ENCODE data around the gene ADAM12. TPM values are rescaled to one million over a fixed set of nuclear protein-coding genes. Genes with fewer than 3 reads are reported as not detected.

ADAM12 gene
- total and polyA plus RNA-seq, 2 experiments from 2014 or later = 0.13 to 0.87 TPM

DNA sequence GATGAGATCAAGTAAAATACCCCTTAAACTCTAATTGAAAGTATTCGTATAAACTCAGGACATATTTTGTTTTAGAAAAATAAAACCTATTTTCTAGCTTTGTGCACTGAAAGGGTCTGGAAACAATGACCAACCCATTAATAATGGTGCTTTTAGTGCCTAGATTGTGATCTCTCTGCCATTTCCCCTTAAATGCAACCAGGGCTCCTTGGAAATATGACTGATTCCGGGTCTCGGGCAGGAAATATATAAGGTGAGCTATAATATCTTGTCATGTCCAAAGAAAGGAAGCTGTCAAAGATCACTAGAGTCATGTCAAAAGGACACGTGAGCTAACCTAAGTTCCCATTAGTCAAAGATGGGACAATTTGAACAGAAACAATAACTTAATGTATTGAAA, 12.4 kb upstream of the ADAM12 start:
- no peaks in the 10 kb centered on the region for H3F3A ChIP-seq (replicated peaks; ENCODE audit: low read depth)
- H3K27me3 ChIP-seq (ENCODE audit: insufficient read depth) = no peaks in the 10 kb centered on the region
- no peak overlapping the region for H3K4me2 ChIP-seq
- H3K9me3 Mint-ChIP-seq = no peaks in the 10 kb centered on the region; the same call in 2 of the 3 replicates
- no peak overlapping the region for H3K27ac Mint-ChIP-seq
- H3K36me3 ChIP-seq (ENCODE audit: insufficient read depth) = no peaks in the 10 kb centered on the region
- peaks cover 8% of the 10 kb centered on the region for H3K27me3 Mint-ChIP-seq (ENCODE audit: insufficient read depth, low read depth, poor library complexity)
- H3K4me3 Mint-ChIP-seq = no peak overlapping the region
- no peak overlapping the region for H3K27ac ChIP-seq (ENCODE audit: low read depth)
- H3K4me1 Mint-ChIP-seq = peaks cover 13% of the 10 kb centered on the region
- no peaks in the 10 kb centered on the region for H3K4me1 ChIP-seq (ENCODE audit: insufficient read depth)
- no peak for ATAC-seq
- no peak for DNase-seq (ENCODE audit: low spot score)
- no peaks in the 10 kb centered on the region for H3K9me2 ChIP-seq (ENCODE audit: insufficient read depth)
- H2AFZ ChIP-seq = no peak overlapping the region
- TF ChIP-seq, protein P1, sequence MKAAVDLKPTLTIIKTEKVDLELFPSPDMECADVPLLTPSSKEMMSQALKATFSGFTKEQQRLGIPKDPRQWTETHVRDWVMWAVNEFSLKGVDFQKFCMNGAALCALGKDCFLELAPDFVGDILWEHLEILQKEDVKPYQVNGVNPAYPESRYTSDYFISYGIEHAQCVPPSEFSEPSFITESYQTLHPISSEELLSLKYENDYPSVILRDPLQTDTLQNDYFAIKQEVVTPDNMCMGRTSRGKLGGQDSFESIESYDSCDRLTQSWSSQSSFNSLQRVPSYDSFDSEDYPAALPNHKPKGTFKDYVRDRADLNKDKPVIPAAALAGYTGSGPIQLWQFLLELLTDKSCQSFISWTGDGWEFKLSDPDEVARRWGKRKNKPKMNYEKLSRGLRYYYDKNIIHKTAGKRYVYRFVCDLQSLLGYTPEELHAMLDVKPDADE (IDR thresholded peaks at IDR 0.05) = no peak
- TF ChIP-seq, protein P2, sequence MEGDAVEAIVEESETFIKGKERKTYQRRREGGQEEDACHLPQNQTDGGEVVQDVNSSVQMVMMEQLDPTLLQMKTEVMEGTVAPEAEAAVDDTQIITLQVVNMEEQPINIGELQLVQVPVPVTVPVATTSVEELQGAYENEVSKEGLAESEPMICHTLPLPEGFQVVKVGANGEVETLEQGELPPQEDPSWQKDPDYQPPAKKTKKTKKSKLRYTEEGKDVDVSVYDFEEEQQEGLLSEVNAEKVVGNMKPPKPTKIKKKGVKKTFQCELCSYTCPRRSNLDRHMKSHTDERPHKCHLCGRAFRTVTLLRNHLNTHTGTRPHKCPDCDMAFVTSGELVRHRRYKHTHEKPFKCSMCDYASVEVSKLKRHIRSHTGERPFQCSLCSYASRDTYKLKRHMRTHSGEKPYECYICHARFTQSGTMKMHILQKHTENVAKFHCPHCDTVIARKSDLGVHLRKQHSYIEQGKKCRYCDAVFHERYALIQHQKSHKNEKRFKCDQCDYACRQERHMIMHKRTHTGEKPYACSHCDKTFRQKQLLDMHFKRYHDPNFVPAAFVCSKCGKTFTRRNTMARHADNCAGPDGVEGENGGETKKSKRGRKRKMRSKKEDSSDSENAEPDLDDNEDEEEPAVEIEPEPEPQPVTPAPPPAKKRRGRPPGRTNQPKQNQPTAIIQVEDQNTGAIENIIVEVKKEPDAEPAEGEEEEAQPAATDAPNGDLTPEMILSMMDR (conservative IDR thresholded peaks at IDR 0.05; ENCODE audit: low read depth in 2 of 2) = no peak
- no peak for TF ChIP-seq ZNF331 (CRISPR knock-in tag; IDR thresholded peaks at IDR 0.05; ENCODE audit: low read depth)
- TF ChIP-seq ZNF114 (CRISPR knock-in tag; IDR thresholded peaks at IDR 0.05) = no peak
- TF ChIP-seq EZH2 (IDR thresholded peaks at IDR 0.05; ENCODE audit: low read depth, unreplicated experiment) = no peak
- no peak for TF ChIP-seq EZH2phosphoT487 (IDR thresholded peaks at IDR 0.05; ENCODE audit: unreplicated experiment)
- TF ChIP-seq JUNB (IDR thresholded peaks at IDR 0.05; ENCODE audit: unreplicated experiment) = no peak
- no peak for TF ChIP-seq STAT1 (IDR thresholded peaks at IDR 0.05; ENCODE audit: unreplicated experiment)
- TF ChIP-seq, protein P3, sequence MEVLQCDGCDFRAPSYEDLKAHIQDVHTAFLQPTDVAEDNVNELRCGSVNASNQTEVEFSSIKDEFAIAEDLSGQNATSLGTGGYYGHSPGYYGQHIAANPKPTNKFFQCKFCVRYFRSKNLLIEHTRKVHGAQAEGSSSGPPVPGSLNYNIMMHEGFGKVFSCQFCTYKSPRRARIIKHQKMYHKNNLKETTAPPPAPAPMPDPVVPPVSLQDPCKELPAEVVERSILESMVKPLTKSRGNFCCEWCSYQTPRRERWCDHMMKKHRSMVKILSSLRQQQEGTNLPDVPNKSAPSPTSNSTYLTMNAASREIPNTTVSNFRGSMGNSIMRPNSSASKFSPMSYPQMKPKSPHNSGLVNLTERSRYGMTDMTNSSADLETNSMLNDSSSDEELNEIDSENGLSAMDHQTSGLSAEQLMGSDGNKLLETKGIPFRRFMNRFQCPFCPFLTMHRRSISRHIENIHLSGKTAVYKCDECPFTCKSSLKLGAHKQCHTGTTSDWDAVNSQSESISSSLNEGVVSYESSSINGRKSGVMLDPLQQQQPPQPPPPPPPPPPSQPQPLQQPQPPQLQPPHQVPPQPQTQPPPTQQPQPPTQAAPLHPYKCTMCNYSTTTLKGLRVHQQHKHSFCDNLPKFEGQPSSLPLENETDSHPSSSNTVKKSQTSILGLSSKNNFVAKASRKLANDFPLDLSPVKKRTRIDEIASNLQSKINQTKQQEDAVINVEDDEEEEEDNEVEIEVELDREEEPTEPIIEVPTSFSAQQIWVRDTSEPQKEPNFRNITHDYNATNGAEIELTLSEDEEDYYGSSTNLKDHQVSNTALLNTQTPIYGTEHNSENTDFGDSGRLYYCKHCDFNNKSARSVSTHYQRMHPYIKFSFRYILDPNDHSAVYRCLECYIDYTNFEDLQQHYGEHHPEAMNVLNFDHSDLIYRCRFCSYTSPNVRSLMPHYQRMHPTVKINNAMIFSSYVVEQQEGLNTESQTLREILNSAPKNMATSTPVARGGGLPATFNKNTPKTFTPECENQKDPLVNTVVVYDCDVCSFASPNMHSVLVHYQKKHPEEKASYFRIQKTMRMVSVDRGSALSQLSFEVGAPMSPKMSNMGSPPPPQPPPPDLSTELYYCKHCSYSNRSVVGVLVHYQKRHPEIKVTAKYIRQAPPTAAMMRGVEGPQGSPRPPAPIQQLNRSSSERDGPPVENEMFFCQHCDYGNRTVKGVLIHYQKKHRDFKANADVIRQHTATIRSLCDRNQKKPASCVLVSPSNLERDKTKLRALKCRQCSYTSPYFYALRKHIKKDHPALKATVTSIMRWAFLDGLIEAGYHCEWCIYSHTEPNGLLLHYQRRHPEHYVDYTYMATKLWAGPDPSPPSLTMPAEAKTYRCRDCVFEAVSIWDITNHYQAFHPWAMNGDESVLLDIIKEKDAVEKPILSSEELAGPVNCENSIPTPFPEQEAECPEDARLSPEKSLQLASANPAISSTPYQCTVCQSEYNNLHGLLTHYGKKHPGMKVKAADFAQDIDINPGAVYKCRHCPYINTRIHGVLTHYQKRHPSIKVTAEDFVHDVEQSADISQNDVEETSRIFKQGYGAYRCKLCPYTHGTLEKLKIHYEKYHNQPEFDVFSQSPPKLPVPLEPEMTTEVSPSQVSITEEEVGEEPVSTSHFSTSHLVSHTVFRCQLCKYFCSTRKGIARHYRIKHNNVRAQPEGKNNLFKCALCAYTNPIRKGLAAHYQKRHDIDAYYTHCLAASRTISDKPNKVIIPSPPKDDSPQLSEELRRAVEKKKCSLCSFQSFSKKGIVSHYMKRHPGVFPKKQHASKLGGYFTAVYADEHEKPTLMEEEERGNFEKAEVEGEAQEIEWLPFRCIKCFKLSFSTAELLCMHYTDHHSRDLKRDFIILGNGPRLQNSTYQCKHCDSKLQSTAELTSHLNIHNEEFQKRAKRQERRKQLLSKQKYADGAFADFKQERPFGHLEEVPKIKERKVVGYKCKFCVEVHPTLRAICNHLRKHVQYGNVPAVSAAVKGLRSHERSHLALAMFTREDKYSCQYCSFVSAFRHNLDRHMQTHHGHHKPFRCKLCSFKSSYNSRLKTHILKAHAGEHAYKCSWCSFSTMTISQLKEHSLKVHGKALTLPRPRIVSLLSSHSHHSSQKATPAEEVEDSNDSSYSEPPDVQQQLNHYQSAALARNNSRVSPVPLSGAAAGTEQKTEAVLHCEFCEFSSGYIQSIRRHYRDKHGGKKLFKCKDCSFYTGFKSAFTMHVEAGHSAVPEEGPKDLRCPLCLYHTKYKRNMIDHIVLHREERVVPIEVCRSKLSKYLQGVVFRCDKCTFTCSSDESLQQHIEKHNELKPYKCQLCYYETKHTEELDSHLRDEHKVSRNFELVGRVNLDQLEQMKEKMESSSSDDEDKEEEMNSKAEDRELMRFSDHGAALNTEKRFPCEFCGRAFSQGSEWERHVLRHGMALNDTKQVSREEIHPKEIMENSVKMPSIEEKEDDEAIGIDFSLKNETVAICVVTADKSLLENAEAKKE (CRISPR knock-in tag; IDR thresholded peaks at IDR 0.05) = no peak
- no peak for TF ChIP-seq POLR2AphosphoS5 (IDR thresholded peaks at IDR 0.05; ENCODE audit: low read depth)
- TF ChIP-seq, protein P4, sequence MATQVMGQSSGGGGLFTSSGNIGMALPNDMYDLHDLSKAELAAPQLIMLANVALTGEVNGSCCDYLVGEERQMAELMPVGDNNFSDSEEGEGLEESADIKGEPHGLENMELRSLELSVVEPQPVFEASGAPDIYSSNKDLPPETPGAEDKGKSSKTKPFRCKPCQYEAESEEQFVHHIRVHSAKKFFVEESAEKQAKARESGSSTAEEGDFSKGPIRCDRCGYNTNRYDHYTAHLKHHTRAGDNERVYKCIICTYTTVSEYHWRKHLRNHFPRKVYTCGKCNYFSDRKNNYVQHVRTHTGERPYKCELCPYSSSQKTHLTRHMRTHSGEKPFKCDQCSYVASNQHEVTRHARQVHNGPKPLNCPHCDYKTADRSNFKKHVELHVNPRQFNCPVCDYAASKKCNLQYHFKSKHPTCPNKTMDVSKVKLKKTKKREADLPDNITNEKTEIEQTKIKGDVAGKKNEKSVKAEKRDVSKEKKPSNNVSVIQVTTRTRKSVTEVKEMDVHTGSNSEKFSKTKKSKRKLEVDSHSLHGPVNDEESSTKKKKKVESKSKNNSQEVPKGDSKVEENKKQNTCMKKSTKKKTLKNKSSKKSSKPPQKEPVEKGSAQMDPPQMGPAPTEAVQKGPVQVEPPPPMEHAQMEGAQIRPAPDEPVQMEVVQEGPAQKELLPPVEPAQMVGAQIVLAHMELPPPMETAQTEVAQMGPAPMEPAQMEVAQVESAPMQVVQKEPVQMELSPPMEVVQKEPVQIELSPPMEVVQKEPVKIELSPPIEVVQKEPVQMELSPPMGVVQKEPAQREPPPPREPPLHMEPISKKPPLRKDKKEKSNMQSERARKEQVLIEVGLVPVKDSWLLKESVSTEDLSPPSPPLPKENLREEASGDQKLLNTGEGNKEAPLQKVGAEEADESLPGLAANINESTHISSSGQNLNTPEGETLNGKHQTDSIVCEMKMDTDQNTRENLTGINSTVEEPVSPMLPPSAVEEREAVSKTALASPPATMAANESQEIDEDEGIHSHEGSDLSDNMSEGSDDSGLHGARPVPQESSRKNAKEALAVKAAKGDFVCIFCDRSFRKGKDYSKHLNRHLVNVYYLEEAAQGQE (IDR thresholded peaks at IDR 0.05; ENCODE audit: unreplicated experiment) = no peak
- no peak for TF ChIP-seq CREB1 (CRISPR knock-in tag; IDR thresholded peaks at IDR 0.05; ENCODE audit: low read depth)
- no peak for TF ChIP-seq NANOG (IDR thresholded peaks at IDR 0.05; ENCODE audit: borderline replicate concordance)
- H3K36me3 Mint-ChIP-seq (ENCODE audit: low read depth) = no peaks in the 10 kb centered on the region
- H3K79me2 ChIP-seq (replicated peaks; ENCODE audit: insufficient read depth) = no peaks in the 10 kb centered on the region
- H3K4me3 ChIP-seq = no peak overlapping the region
- H4K20me1 ChIP-seq (replicated peaks; ENCODE audit: insufficient read depth) = no peaks in the 10 kb centered on the region
